OCI-LY7 (cell line): ENCODE results near the gene TESPA1.
A peak's percentile ranks its signal among the peaks of the same experiment; 100 is the strongest.

ENCODE experiments used
- CTCF ChIP-seq: fragments of 200-600 bp; sonication (generic); conservative IDR thresholded peaks from 2 replicates; pipeline ENCODE4 v1.5.1; 2014; ENCODE audit warnings: mild to moderate bottlenecking, antibody characterized with exemption, low read length, moderate library complexity, mixed read lengths
- EZH2phosphoT487 ChIP-seq: fragments of 200-600 bp; sonication (generic); IDR thresholded peaks from 2 replicates; pipeline ENCODE4 v1.6.1; 2018; ENCODE audit warnings: low read depth, borderline replicate concordance, mild to moderate bottlenecking, mixed run types, antibody characterized with exemption, low read length, moderate library complexity, mixed read lengths

GRCh38 chr12:54993181-54993835, 8.7 kb upstream of the TESPA1 start:
- TF ChIP-seq CTCF = peak; percentile 96
- no peak for TF ChIP-seq EZH2phosphoT487
